GM23248 (cell line): Measurements from ENCODE around the gene SMIM35.

Experiments
- EZH2 ChIP-seq: fragments of 200-600 bp; sonication (generic); IDR thresholded peaks from 2 replicates; pipeline ENCODE4 v1.6.1; 2018; ENCODE audit warnings: antibody characterized with exemption, mild to moderate bottlenecking; ENCODE audit not compliant: insufficient read depth, poor library complexity, severe bottlenecking
- EZH2phosphoT487 ChIP-seq: fragments of 200-600 bp; sonication (generic); IDR thresholded peaks from 2 replicates; pipeline ENCODE4 v1.6.1; 2018; ENCODE audit warnings: antibody characterized with exemption, moderate library complexity, mild to moderate bottlenecking, low read depth; ENCODE audit not compliant: insufficient read depth

DNA sequence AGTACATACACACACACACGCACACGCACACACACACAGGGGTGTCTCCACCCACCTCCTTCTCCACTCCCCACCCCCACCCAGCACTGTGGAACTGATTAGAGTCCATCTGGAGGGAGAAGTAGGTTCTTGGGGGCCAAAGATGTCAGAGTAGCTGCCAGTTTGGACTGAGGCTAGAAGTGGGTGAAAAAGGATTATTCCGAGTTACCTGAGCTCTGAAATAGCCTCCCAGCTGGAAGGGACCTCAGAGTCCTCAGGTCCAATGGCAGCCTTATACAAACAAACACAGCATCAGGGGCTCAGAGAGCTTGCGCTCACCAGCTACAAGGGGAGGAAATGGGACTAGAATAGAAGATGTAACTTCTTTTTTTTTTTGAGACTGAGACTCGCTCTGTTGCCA, 79.7 kb downstream of the SMIM35 start:
- TF ChIP-seq EZH2 (no peak), EZH2phosphoT487 (no peak)
